Measurements from ENCODE around the gene FILIP1L. TPM values are rescaled to one million over a fixed set of nuclear protein-coding genes. Genes with fewer than 3 reads are reported as not detected.

Gene FILIP1L
- total RNA-seq, 4 donors from 2014 or later = 26.7 to 46.3 (median 30.8) TPM

DNA sequence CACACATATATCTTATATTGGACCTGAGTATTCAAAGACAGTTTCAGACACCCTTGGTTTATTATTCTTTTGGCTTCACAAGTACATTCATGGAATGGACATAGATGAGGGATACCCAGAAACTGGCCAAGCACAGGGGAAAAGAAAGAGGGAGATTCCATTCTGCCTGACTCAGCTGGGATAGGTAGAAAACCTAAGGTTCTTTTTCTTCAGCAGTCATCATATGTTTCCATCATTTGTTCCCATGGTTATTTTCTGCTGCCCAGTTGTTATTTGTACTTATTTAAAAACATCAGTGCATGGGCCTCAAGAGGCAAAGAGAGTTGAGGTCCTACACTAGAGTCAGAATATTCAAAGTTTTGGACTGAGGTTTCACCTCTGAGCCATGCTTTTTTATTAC, 91.8 kb downstream of the FILIP1L start:
- H3K27ac ChIP-seq = no peak overlapping the region
- peaks cover 0 to 3% (median 0%) of the 10 kb centered on the region in 3 donors for H3K36me3 ChIP-seq
- H3K4me3 ChIP-seq = no peak overlapping the region
- H3K9me3 ChIP-seq = no peaks in the 10 kb centered on the region
- no peak for DNase-seq (ENCODE audit: low spot score in 2 of 2)
- no peak for TF ChIP-seq CTCF (IDR thresholded peaks at IDR 0.05)
- TF ChIP-seq POLR2A (IDR thresholded peaks at IDR 0.05) = no peak
- no peak for TF ChIP-seq EP300 (IDR thresholded peaks at IDR 0.05)
- no peaks in the 10 kb centered on the region for H3K27me3 ChIP-seq
- peaks cover 0 to 19% (median 3%) of the 10 kb centered on the region in 4 donors for H3K4me1 ChIP-seq

DNA sequence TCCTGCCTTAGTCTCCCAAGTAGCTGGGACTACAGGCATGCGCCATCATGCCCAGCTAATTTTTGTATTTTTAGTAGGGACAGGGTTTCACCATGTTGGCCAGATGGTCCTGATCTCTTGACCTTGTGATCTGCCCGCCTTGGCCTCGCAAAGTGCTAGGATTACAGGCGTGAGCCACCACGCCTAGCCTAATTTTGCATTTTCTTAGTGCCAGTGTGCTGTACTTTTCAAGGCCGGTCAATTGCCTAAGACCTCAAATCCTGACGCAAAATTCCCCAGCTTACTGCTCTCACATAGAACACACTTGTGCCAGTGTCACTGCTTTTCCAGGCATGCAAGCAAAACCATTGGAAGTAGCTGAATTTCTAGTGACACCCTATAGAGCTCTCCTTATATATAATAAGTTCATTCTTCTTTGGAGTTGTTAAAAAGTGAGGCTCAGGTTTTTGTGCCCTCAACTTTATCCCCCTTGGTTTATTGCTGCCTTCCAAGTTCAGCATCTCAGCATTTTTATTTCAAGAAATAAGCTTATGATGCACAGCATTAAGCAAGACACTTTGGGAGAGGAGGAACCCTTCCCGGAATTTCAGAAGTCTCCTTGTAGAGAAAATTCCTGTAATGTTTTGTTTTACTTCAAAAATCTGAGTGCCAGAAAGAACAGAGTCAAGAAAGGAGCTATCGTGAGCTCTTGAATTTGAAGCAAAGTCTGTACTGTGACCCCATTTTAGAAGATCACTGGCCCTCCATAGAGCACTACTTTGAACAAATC, 93.2 kb downstream of the FILIP1L start:
- H3K27me3 ChIP-seq = no peaks in the 10 kb centered on the region
- no peaks in the 10 kb centered on the region for H3K36me3 ChIP-seq
- peak overlapping the region in 2 of 4 donors; percentile 63 to 68 for H3K27ac ChIP-seq
- no peak overlapping the region for H3K4me3 ChIP-seq
- DNase-seq (ENCODE audit: low spot score in 2 of 2) = no peak
- H3K9me3 ChIP-seq = no peaks in the 10 kb centered on the region
- TF ChIP-seq CTCF (IDR thresholded peaks at IDR 0.05) (no peak), EP300 (IDR thresholded peaks at IDR 0.05) (no peak), POLR2A (IDR thresholded peaks at IDR 0.05) (no peak)
- WGBS, 2 donors = 89% methylated on average over 9 of the region's 9 CpGs
- H3K4me1 ChIP-seq = peaks cover 0 to 19% (median 3%) of the 10 kb centered on the region in 4 donors

GRCh38 chr3:100019719-100020118, 94.6 kb downstream of the FILIP1L start:
- Histone ChIP-seq H3K4me3 (no peak overlapping the region), H3K27me3 (no peaks in the 10 kb centered on the region), H3K9me3 (peaks cover 0 to 4% (median 2%) of the 10 kb centered on the region in 4 donors), H3K4me1 (peaks cover 0 to 19% (median 3%) of the 10 kb centered on the region in 4 donors), H3K27ac (no peak overlapping the region), H3K36me3 (no peaks in the 10 kb centered on the region)
- WGBS, 2 donors = 81 to 88% methylated on average over 1 of the region's 1 CpG
- DNase-seq (ENCODE audit: low spot score in 2 of 2) = no peak
- TF ChIP-seq EP300 (IDR thresholded peaks at IDR 0.05) (no peak), CTCF (IDR thresholded peaks at IDR 0.05) (no peak), POLR2A (IDR thresholded peaks at IDR 0.05) (no peak)

- DNase-seq (ENCODE audit: low spot score in 2 of 2) = no peak
- Histone ChIP-seq H3K4me3 (no peak overlapping the region), H3K27ac (no peak overlapping the region), H3K9me3 (peaks cover 0 to 4% (median 2%) of the 10 kb centered on the region in 4 donors), H3K27me3 (no peaks in the 10 kb centered on the region), H3K36me3 (no peaks in the 10 kb centered on the region), H3K4me1 (peaks cover 0 to 19% (median 3%) of the 10 kb centered on the region in 4 donors)
- TF ChIP-seq POLR2A (IDR thresholded peaks at IDR 0.05) (no peak), CTCF (IDR thresholded peaks at IDR 0.05) (no peak), EP300 (IDR thresholded peaks at IDR 0.05) (no peak)
These were observed 95.5 kb downstream of the FILIP1L start for GRCh38 chr3:100018806-100019205.

DNA sequence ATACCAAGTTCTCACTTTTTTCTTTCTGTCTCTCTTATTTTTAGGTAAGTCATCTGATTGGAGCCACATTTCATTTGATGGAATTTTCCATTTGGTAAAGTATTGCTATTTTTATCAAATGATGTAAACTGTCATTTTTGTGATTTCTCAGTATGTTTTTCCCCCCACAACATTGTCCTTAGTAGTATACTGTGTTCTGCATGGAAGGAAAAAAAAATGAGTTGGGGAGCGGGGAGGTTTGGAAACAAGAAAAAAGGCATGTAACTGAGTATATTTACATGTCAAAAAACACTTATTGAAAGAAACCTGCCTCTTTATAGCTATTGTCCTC, 104.2 kb downstream of the FILIP1L start:
- Histone ChIP-seq H3K9me3 (peaks cover 0 to 2% (median under 1%) of the 10 kb centered on the region in 4 donors), H3K27ac (no peak overlapping the region), H3K4me1 (peaks cover 0 to 28% (median 14%) of the 10 kb centered on the region in 4 donors), H3K36me3 (no peaks in the 10 kb centered on the region), H3K27me3 (no peaks in the 10 kb centered on the region), H3K4me3 (no peak overlapping the region)
- WGBS, 2 donors = 78 to 88% methylated on average over 1 of the region's 1 CpG
- TF ChIP-seq EP300 (IDR thresholded peaks at IDR 0.05) (no peak), CTCF (IDR thresholded peaks at IDR 0.05) (no peak), POLR2A (IDR thresholded peaks at IDR 0.05) (no peak)
- no peak for DNase-seq (ENCODE audit: low spot score in 2 of 2)
